NB4 (cell line): Measurements from ENCODE around the gene RBBP5.

ENCODE experiments used
- DNase-seq: peaks from one replicate; pipeline ENCODE4 v3.0.0; 2010; ENCODE audit warnings: low read depth
- H3K4me3 ChIP-seq: one replicate; pipeline ENCODE4 v1.5.1; 2011; ENCODE audit warnings: mild to moderate bottlenecking, low read depth, low read length, moderate library complexity
- CTCF ChIP-seq: IDR thresholded peaks from one replicate; pipeline ENCODE4 v1.5.1; 2012; ENCODE audit warnings: low read depth, low read length
- MYC ChIP-seq: IDR thresholded peaks from 2 replicates; pipeline ENCODE4 v1.6.1; 2011; ENCODE audit warnings: low read depth, low read length
- POLR2A ChIP-seq: IDR thresholded peaks from 2 replicates; pipeline ENCODE4 v1.6.1; 2011; ENCODE audit warnings: mild to moderate bottlenecking; ENCODE audit not compliant: insufficient read length; ENCODE audit errors: extremely low read depth
- TF ChIP-seq, protein P1 (sequence below): IDR thresholded peaks from 2 replicates; pipeline ENCODE4 v1.6.1; 2011; ENCODE audit warnings: low read depth, low read length

Gene RBBP5

DNA sequence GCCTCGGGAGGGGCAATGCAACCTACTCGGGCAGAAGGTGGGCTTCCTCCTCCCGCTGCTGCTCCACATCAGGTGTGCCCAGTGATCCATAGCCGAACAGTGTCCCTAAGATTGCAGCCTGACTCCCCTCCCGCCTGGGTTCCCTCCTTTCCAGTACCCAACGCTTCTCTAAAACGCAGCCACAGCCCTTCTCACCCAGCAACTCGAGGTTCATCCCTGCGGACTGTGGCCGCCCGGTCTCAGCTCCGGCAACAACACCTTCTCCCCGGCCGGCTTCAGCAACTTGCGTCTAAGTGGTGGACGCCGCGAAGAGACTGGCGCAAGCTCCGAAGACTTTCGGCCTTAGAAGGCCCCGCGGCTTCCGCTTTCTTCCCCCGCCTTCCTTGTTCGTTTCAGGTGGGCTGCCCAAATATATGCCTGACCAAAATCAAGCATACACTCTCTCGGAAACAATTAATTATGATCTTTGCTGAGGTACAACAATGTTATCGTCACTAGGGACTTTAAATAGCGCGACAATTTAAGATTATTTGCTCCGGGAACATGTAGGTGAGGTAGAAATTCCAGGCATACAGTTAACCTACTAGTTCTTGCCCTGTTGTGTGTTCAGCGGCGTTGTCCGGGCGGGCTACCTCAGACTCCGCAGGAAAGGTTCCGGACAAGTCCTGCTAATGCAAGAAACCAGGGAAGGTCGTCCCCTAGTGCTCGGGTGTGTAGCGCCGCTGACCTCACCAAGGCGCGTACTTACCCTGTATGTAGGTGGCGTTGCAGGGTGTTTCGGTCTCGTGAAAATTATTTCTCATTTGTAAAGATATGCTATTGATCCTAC lies at the start of gene RBBP5:
TSS of gene RBBP5 (minus strand) at position 319 of the 829 bp plus-strand sequence. CDS start at position 214, 105 bp downstream.
- DNase-seq = peak; percentile 97
- H3K4me3 ChIP-seq = peak within 1 kb of the TSS; percentile 87
- TF ChIP-seq POLR2A (peak; percentile 68), CTCF (peak; percentile 73), MYC (no peak; the same call in 1 of the 2 replicates)

- TF ChIP-seq MYC (no peak), CTCF (no peak), POLR2A (no peak)
- TF ChIP-seq, protein P1, sequence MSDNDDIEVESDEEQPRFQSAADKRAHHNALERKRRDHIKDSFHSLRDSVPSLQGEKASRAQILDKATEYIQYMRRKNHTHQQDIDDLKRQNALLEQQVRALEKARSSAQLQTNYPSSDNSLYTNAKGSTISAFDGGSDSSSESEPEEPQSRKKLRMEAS = no peak
- H3K4me3 ChIP-seq = no peak overlapping the region
- DNase-seq = no peak
These were observed 49.6 kb upstream of the RBBP5 start for GRCh38 chr1:205171369-205171768.

GRCh38 chr1:205170532-205171269 lies 48.9 kb upstream of the RBBP5 start:
- TF ChIP-seq POLR2A (no peak), CTCF (no peak), MYC (no peak)
- TF ChIP-seq, protein P1 = no peak
- no peak overlapping the region for H3K4me3 ChIP-seq
- no peak for DNase-seq

DNA sequence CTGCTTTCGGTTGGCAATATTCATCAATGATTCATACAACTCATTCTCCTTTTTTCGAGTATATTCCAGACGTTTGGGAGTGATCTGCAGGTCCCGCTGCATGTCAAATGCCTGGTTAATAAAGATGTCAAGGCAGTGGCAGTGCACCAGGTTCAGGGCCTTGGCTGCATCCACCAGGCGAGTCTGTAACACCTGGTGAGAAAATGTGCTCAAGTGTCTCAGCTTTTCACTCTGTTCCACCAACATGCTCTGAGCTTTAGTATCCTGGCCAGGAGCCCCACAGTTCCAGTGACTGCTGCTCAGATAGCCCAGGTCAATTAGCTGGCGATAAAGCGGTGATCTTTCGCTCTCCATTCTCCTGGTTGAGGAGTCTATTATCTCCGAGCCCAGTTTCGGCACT lies 47.5 kb upstream of the RBBP5 start:
- H3K4me3 ChIP-seq = no peak overlapping the region
- TF ChIP-seq MYC (no peak), CTCF (no peak), POLR2A (no peak)
- TF ChIP-seq, protein P1 = no peak
- DNase-seq = no peak

- H3K4me3 ChIP-seq = no peak overlapping the region
- DNase-seq = no peak
- TF ChIP-seq, protein P1 = no peak
- TF ChIP-seq CTCF (no peak), MYC (no peak), POLR2A (no peak)
These were observed 46.5 kb upstream of the RBBP5 start for GRCh38 chr1:205168291-205168690.
